H1 (cell line): ENCODE measurements around the gene TGFBR2. TPM values are rescaled to one million over a fixed set of nuclear protein-coding genes. Genes with fewer than 3 reads are reported as not detected.

Source experiments
- ASH2L ChIP-seq: fragments of 200-600, 300-600 bp; sonication (generic); IDR thresholded peaks from one replicate; pipeline ENCODE4 v1.7.1; 2017; ENCODE audit warnings: low read length
- BACH1 ChIP-seq: IDR thresholded peaks from 2 replicates; pipeline ENCODE4 v1.6.1; 2012; ENCODE audit warnings: low read length, improper control_type of control experiment
- BCL11A ChIP-seq, 2 experiments: IDR thresholded peaks; one replicate each; pipeline ENCODE4 v1.6.1; 2011; ENCODE audit warnings: low read depth in 2 of 2, low read length in 2 of 2, mild to moderate bottlenecking in 2 of 2
- CHD1 ChIP-seq: IDR thresholded peaks from 2 replicates; pipeline ENCODE4 v1.6.1; 2012; ENCODE audit warnings: low read depth, low read length, improper control_type of control experiment
- CREB1 ChIP-seq: IDR thresholded peaks from 2 replicates; pipeline ENCODE4 v1.6.1; 2012; ENCODE audit warnings: inconsistent platforms
- EP300 ChIP-seq, 2 experiments: IDR thresholded peaks; 1 replicate in 1 of 2; 2 replicates in 1 of 2; pipeline ENCODE4 v1.6.1; 2011 to 2012; ENCODE audit warnings: low read depth in 2 of 2, low read length in 2 of 2, mild to moderate bottlenecking in 2 of 2, borderline replicate concordance in 1 of 2, inconsistent platforms in 1 of 2, moderate library complexity in 1 of 2
- FOSL1 ChIP-seq: IDR thresholded peaks from 2 replicates; pipeline ENCODE4 v1.6.1; 2011; ENCODE audit warnings: mild to moderate bottlenecking, low read depth, low read length, moderate library complexity; ENCODE audit not compliant: insufficient read depth
- KDM5A ChIP-seq: fragments of 200-600 bp; IDR thresholded peaks from 2 replicates; pipeline ENCODE4 v1.7.1; 2012; ENCODE audit warnings: mild to moderate bottlenecking, low read length, inconsistent platforms, mixed read lengths
- PHF8 ChIP-seq: fragments of 200-600 bp; sonication (generic); conservative IDR thresholded peaks from 2 replicates; pipeline ENCODE4 v1.7.1; 2012; ENCODE audit warnings: low read depth, mild to moderate bottlenecking, inconsistent platforms, low read length, moderate library complexity
- RFX5 ChIP-seq: IDR thresholded peaks from 2 replicates; pipeline ENCODE4 v1.6.1; 2011; ENCODE audit warnings: low read depth, low read length, improper control_type of control experiment, borderline replicate concordance
- SAP30 ChIP-seq: fragments of 300-600 bp; sonication (generic); IDR thresholded peaks from 2 replicates; pipeline ENCODE4 v1.7.1; 2012; ENCODE audit warnings: low read length, moderate library complexity, mild to moderate bottlenecking, inconsistent platforms; ENCODE audit not compliant: insufficient read depth, insufficient replicate concordance
- SIN3A ChIP-seq, 2 experiments: IDR thresholded peaks in 1 of 2; conservative IDR thresholded peaks in 1 of 2; 2 replicates each; pipeline ENCODE4 v1.6.1; 2011 to 2012; ENCODE audit warnings: low read length in 2 of 2, improper control_type of control experiment in 1 of 2, low read depth in 1 of 2, mild to moderate bottlenecking in 1 of 2
- SP1 ChIP-seq: IDR thresholded peaks from 2 replicates; pipeline ENCODE4 v1.6.1; 2011; ENCODE audit warnings: low read depth, low read length
- SP2 ChIP-seq: IDR thresholded peaks from 2 replicates; pipeline ENCODE4 v1.6.1; 2012; ENCODE audit warnings: mild to moderate bottlenecking, low read length, inconsistent platforms
- TAF7 ChIP-seq: optimal IDR thresholded peaks from 2 replicates; pipeline ENCODE3; 2011; ENCODE audit warnings: low read depth, mild to moderate bottlenecking, inconsistent platforms, low read length, moderate library complexity, borderline replicate concordance
- TBP ChIP-seq: IDR thresholded peaks from 2 replicates; pipeline ENCODE4 v1.6.1; 2011; ENCODE audit warnings: low read depth, low read length, improper control_type of control experiment
- TEAD4 ChIP-seq: IDR thresholded peaks from 2 replicates; pipeline ENCODE4 v1.6.1; 2012; ENCODE audit warnings: low read depth, low read length, inconsistent platforms, mixed read lengths
- YY1 ChIP-seq: IDR thresholded peaks from 2 replicates; pipeline ENCODE4 v1.6.1; 2011; ENCODE audit warnings: low read depth, mild to moderate bottlenecking, low read length
- polyA plus RNA-seq, 7 experiments: library from polyadenylated mRNA; depleted of rRNA in 3 of 7; stranded (reverse) in 5 of 7; unstranded in 2 of 7; fragments of >200 nt in 5 of 7; fragments of 200-250 nt in 2 of 7; gene quantifications; 1 replicate in 5 of 7; 2 replicates in 1 of 7; 4 replicates in 1 of 7; pipeline versions ENCODE4 v1.2.1 to v1.2.3, GENCODE V29; 2011 to 2013; ENCODE audit warnings: missing spikeins in 2 of 7, mixed read lengths in 2 of 7
- total RNA-seq: library from RNA; stranded (reverse); fragmentation: NEBNext Ultra II Directional; extraction: Animal tissue kit (Norgen Biotek cat#: 25700); gene quantifications from 2 replicates; pipeline ENCODE4 v1.2.1, GENCODE V29; 2021
- TF ChIP-seq, protein P1 (sequence below): IDR thresholded peaks from 2 replicates; pipeline ENCODE4 v1.6.1; 2011; ENCODE audit warnings: low read depth, mild to moderate bottlenecking, low read length; ENCODE audit not compliant: insufficient read depth
- TF ChIP-seq, protein P2 (sequence below), 3 experiments: IDR thresholded peaks; 1 replicate in 2 of 3; 2 replicates in 1 of 3; pipeline versions ENCODE4 v1.5.1 to v1.6.1; 2011; ENCODE audit warnings: low read length in 3 of 3, mild to moderate bottlenecking in 3 of 3, inconsistent platforms in 2 of 3, low read depth in 1 of 3, moderate library complexity in 1 of 3; ENCODE audit not compliant: insufficient read depth in 1 of 3; ENCODE audit errors: control extremely low read depth in 1 of 3
- TF ChIP-seq, protein P3 (sequence below): IDR thresholded peaks from 2 replicates; pipeline ENCODE4 v1.6.1; 2012; ENCODE audit warnings: inconsistent platforms

TGFBR2 gene
- total and polyA plus RNA-seq, 2 of the 8 experiments (the other 6 are each of a cell fraction or from before 2014, with no cell fraction given) = 4.2 to 7.4 TPM

DNA sequence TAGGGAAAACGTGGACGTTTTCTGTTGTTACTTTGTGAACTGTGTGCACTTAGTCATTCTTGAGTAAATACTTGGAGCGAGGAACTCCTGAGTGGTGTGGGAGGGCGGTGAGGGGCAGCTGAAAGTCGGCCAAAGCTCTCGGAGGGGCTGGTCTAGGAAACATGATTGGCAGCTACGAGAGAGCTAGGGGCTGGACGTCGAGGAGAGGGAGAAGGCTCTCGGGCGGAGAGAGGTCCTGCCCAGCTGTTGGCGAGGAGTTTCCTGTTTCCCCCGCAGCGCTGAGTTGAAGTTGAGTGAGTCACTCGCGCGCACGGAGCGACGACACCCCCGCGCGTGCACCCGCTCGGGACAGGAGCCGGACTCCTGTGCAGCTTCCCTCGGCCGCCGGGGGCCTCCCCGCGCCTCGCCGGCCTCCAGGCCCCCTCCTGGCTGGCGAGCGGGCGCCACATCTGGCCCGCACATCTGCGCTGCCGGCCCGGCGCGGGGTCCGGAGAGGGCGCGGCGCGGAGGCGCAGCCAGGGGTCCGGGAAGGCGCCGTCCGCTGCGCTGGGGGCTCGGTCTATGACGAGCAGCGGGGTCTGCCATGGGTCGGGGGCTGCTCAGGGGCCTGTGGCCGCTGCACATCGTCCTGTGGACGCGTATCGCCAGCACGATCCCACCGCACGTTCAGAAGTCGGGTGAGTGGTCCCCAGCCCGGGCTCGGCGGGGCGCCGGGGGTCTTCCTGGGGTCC, at the start of gene TGFBR2 (continued):
- TF ChIP-seq, protein P1, sequence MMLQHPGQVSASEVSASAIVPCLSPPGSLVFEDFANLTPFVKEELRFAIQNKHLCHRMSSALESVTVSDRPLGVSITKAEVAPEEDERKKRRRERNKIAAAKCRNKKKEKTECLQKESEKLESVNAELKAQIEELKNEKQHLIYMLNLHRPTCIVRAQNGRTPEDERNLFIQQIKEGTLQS = no peak
- no peak for TF ChIP-seq SP1
- TF ChIP-seq ASH2L = peak; percentile 98
- TF ChIP-seq CHD1 = no peak
- no peak for TF ChIP-seq RFX5
- TF ChIP-seq KDM5A = no peak
- TF ChIP-seq EP300 (IDR thresholded peaks at IDR 0.05; ENCODE audit: borderline replicate concordance in 1 of 2, low read depth in 2 of 2, low read length in 2 of 2) = no peak
- no peak for TF ChIP-seq TEAD4
- TF ChIP-seq, protein P2, sequence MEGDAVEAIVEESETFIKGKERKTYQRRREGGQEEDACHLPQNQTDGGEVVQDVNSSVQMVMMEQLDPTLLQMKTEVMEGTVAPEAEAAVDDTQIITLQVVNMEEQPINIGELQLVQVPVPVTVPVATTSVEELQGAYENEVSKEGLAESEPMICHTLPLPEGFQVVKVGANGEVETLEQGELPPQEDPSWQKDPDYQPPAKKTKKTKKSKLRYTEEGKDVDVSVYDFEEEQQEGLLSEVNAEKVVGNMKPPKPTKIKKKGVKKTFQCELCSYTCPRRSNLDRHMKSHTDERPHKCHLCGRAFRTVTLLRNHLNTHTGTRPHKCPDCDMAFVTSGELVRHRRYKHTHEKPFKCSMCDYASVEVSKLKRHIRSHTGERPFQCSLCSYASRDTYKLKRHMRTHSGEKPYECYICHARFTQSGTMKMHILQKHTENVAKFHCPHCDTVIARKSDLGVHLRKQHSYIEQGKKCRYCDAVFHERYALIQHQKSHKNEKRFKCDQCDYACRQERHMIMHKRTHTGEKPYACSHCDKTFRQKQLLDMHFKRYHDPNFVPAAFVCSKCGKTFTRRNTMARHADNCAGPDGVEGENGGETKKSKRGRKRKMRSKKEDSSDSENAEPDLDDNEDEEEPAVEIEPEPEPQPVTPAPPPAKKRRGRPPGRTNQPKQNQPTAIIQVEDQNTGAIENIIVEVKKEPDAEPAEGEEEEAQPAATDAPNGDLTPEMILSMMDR (IDR thresholded peaks at IDR 0.05; ENCODE audit: control extremely low read depth in 1 of 3, insufficient read depth in 1 of 3, low read depth in 1 of 3, low read length in 3 of 3) = 0 out of 4 replicates have a peak, but pooled peaks of 1 of the 3 experiments have one; percentile 23
- no peak for TF ChIP-seq BACH1
- TF ChIP-seq SIN3A (conservative IDR thresholded peaks at IDR 0.05 in 1 of 2, IDR thresholded peaks at IDR 0.05 in 1 of 2; ENCODE audit: low read depth in 1 of 2, low read length in 2 of 2) = 0 out of 4 replicates have a peak, but pooled peaks of 1 of the 2 experiments have one; percentile 59
- TF ChIP-seq, protein P3, sequence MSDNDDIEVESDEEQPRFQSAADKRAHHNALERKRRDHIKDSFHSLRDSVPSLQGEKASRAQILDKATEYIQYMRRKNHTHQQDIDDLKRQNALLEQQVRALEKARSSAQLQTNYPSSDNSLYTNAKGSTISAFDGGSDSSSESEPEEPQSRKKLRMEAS = no peak
- TF ChIP-seq TBP = no peak; the same call in 1 of the 2 replicates
- no peak for TF ChIP-seq CREB1
- no peak for TF ChIP-seq FOSL1
- TF ChIP-seq PHF8 = peak; percentile 53
- no peak for TF ChIP-seq SAP30
- TF ChIP-seq BCL11A (IDR thresholded peaks at IDR 0.05; ENCODE audit: low read depth in 2 of 2, low read length in 2 of 2) = no peak
- no peak for TF ChIP-seq YY1
- peak; percentile 40 for TF ChIP-seq TAF7
- no peak for TF ChIP-seq SP2
